B cell (primary cell): ENCODE results near the gene GMIP. TPM values are rescaled to one million over a fixed set of nuclear protein-coding genes. Genes with fewer than 3 reads are reported as not detected.
"Not testable (repeated sequence)": the region's sequence is repeated elsewhere in the genome, so short reads cannot be mapped to it uniquely, and the experiment has no call there.

Experiments used
- ATAC-seq: fragments of 200-7000 bp; cut with Tn5 transposase; one replicate; pipeline ENCODE4 v1.10.0; 2021; ENCODE audit warnings: low read depth, mild to moderate bottlenecking, moderate number of reproducible peaks, moderate library complexity
- CTCF ChIA-PET: fragments of 350-600 bp; sonication (Branson Sonifier 250); formaldehyde crosslinking; loops from one replicate; lab custom pipeline; 2021; ENCODE audit warnings: antibody characterized with exemption, inconsistent platforms; lab: Charles Lee
- POLR2A ChIA-PET: fragments of 350-600 bp; sonication (Branson Sonifier 250); formaldehyde crosslinking; loops from one replicate; lab custom pipeline; 2021; ENCODE audit warnings: antibody characterized with exemption; lab: Charles Lee
- DNase-seq: peaks from one replicate; pipeline ENCODE4 v3.0.0; 2013
- H2AFZ ChIP-seq: 2 replicates; pipeline ENCODE4 v1.6.1; 2012; ENCODE audit warnings: mild to moderate bottlenecking, low read depth, low read length; ENCODE audit not compliant: insufficient read depth, poor library complexity, severe bottlenecking
- H3K27ac ChIP-seq, 2 donors: 1 replicate in 1 of 2; 2 replicates in 1 of 2; pipeline ENCODE4 v1.5.1; 2012 to 2013; ENCODE audit warnings: low read length in 2 of 2, mild to moderate bottlenecking in 2 of 2, moderate library complexity in 1 of 2
- H3K27me3 ChIP-seq, 4 experiments: fragments of 200-600 bp in 1 of 4; sonication (generic) in 1 of 4; replicated peaks in 1 of 4; 1 replicate in 2 of 4; 2 replicates in 2 of 4; pipeline versions ENCODE4 v1.6.1 to v1.7.0; 2013 to 2016; ENCODE audit warnings: low read length in 3 of 4, mild to moderate bottlenecking in 2 of 4, mixed read lengths in 1 of 4, moderate library complexity in 1 of 4; ENCODE audit not compliant: insufficient read depth in 4 of 4, control insufficient read depth in 3 of 4; ENCODE audit errors: control extremely low read depth in 1 of 4
- H3K36me3 ChIP-seq, 2 experiments: replicated peaks in 1 of 2; 1 replicate in 1 of 2; 2 replicates in 1 of 2; pipeline versions ENCODE4 v1.6.1 to v1.7.1; 2013; ENCODE audit warnings: low read length in 1 of 2; ENCODE audit not compliant: insufficient read depth in 2 of 2, control insufficient read depth in 1 of 2; ENCODE audit errors: control extremely low read depth in 1 of 2, extremely low read depth in 1 of 2
- H3K4me1 ChIP-seq, 2 donors: fragments of 200-600 bp in 1 of 2; sonication (generic) in 1 of 2; 1 replicate in 1 of 2; 2 replicates in 1 of 2; pipeline versions ENCODE4 v1.5.1 to v1.6.1; 2013 to 2017; ENCODE audit warnings: low read length in 2 of 2; ENCODE audit not compliant: control insufficient read depth in 2 of 2, insufficient read depth in 2 of 2
- H3K4me2 ChIP-seq: replicated peaks from 2 replicates; pipeline ENCODE3; 2012; ENCODE audit warnings: mild to moderate bottlenecking, low read depth, low read length; ENCODE audit not compliant: poor library complexity, severe bottlenecking
- H3K4me3 ChIP-seq, 5 experiments: fragments of 200-600 bp in 1 of 5; sonication (generic) in 1 of 5; 1 replicate in 3 of 5; 2 replicates in 2 of 5; pipeline versions ENCODE4 v1.5.1 to v1.7.0; 2011 to 2016; ENCODE audit warnings: low read length in 4 of 5, mild to moderate bottlenecking in 4 of 5, low read depth in 2 of 5, control low read depth in 1 of 5, moderate library complexity in 1 of 5; ENCODE audit not compliant: insufficient read depth in 1 of 5; ENCODE audit errors: control extremely low read depth in 1 of 5, extremely low read depth in 1 of 5
- H3K79me2 ChIP-seq: fragments of 200-600 bp; sonication (generic); one replicate; pipeline ENCODE4 v1.6.0; 2016; ENCODE audit warnings: low read length; ENCODE audit not compliant: control insufficient read depth, insufficient read depth
- H3K9ac ChIP-seq: fragments of 200-600 bp; sonication (generic); 2 replicates; pipeline ENCODE4 v1.6.1; 2017; ENCODE audit warnings: mild to moderate bottlenecking, low read length, moderate library complexity
- H3K9me3 ChIP-seq, 3 donors: one replicate each; pipeline versions ENCODE4 v1.6.1 to v1.7.1; 2013; ENCODE audit warnings: low read length in 2 of 3; ENCODE audit not compliant: control insufficient read depth in 2 of 3, insufficient read depth in 1 of 3; ENCODE audit errors: control extremely low read depth in 1 of 3
- H4K20me1 ChIP-seq: 2 replicates; pipeline ENCODE4 v1.6.0; 2012; ENCODE audit warnings: mild to moderate bottlenecking, low read length; ENCODE audit not compliant: insufficient read depth, control insufficient read depth, poor library complexity, severe bottlenecking
- H3K27ac Mint-ChIP-seq: one replicate; pipeline ENCODE4 v1.8.0; 2021; ENCODE audit warnings: mixed read lengths
- H3K27me3 Mint-ChIP-seq: one replicate; pipeline ENCODE4 v1.8.0; 2021; ENCODE audit warnings: mixed read lengths
- H3K4me1 Mint-ChIP-seq: one replicate; pipeline ENCODE4 v1.8.0; 2021; ENCODE audit warnings: mixed read lengths
- H3K4me3 Mint-ChIP-seq: one replicate; pipeline ENCODE4 v1.8.0; 2021; ENCODE audit warnings: mixed read lengths
- H3K9me3 Mint-ChIP-seq: one replicate; pipeline ENCODE4 v1.8.0; 2022; ENCODE audit warnings: mixed read lengths; ENCODE audit not compliant: insufficient read depth
- CTCF ChIP-seq: fragments of 200-600 bp; IDR thresholded peaks from one replicate; pipeline ENCODE4 v1.8.0; 2022; ENCODE audit warnings: antibody characterized with exemption, mild to moderate bottlenecking
- EZH2 ChIP-seq: IDR thresholded peaks from 2 replicates; pipeline ENCODE4 v1.6.1; 2012; ENCODE audit warnings: borderline replicate concordance, low read depth, mild to moderate bottlenecking, moderate library complexity, low read length; ENCODE audit not compliant: insufficient read depth, poor library complexity, severe bottlenecking
- WGBS: methylation state at CpG from one replicate; pipeline ENCODE4 v1.1.5; 2013; ENCODE audit warnings: missing lambda C conversion rate; ENCODE audit not compliant: insufficient coverage; 5-methylcytosine and 5-hydroxymethylcytosine counted together
- intact Hi-C: fragments of 100-400 bp; cut with micrococcal nuclease; formaldehyde crosslinking; loops from one replicate; pipeline ENCODE4 v1.10.0; 2022
- polyA plus RNA-seq: library from polyadenylated mRNA; depleted of rRNA; stranded (reverse); fragments of >200 nt; gene quantifications from 2 replicates; pipeline ENCODE4 v1.2.3, GENCODE V29; 2012
- total RNA-seq, 2 donors: library from RNA; stranded (reverse); fragments of 120-200 nt in 1 of 2; gene quantifications; 1 replicate in 1 of 2; 2 replicates in 1 of 2; pipeline versions ENCODE4 v1.2.3 to v1.2.4, GENCODE V29; 2013 to 2022

Gene GMIP
- total and polyA plus RNA-seq, 2 donors (not counting 1 experiment from before 2014, with no cell fraction given): 57.0 to 112 TPM

DNA sequence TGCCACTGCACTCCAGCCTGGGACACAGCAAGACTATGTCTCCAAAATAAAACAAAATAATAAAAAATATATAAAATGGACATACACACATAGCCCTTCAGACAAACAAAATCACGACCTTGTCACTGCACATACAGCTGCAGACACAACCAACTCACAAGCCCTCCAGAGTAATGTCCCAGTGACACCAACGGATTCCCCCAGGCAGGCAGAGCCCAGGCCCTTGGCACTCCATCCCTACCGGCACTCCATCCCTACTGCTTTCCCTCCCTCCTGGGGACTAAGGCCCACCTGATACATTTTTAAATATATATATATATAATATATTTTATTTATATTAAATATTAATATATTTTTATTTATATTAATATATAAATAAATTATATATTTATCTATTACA, 43.6 kb upstream of the GMIP start:
- Histone ChIP-seq H3K36me3 (peaks cover 1 to 2% of the 10 kb centered on the region in 2 experiments), H3K4me1 (no peaks in the 10 kb centered on the region), H3K4me2 (no peak overlapping the region), H3K27me3 (no peaks in the 10 kb centered on the region), H2AFZ (no peak overlapping the region), H3K4me3 (no peak overlapping the region), H3K27ac (no peak overlapping the region), H4K20me1 (no peaks in the 10 kb centered on the region), H3K9ac (no peak overlapping the region), H3K9me3 (peaks cover 2 to 49% (median 2%) of the 10 kb centered on the region in 3 donors), H3K79me2 (peaks cover 3% of the 10 kb centered on the region)
- H3K27me3 Mint-ChIP-seq: no peaks in the 10 kb centered on the region
- ChIA-PET CTCF (no interaction called here), POLR2A (no interaction called here)
- DNase-seq (no peak), ATAC-seq (no peak)
- no peaks in the 10 kb centered on the region for H3K4me1 Mint-ChIP-seq
- no peak overlapping the region for H3K27ac Mint-ChIP-seq
- peaks cover 3% of the 10 kb centered on the region for H3K9me3 Mint-ChIP-seq
- TF ChIP-seq EZH2 (no peak), CTCF (no peak)
- no peak overlapping the region for H3K4me3 Mint-ChIP-seq
- 100% methylated on average over 2 of the region's 3 CpGs for WGBS
- intact Hi-C loops: no loop called here

GRCh38 chr19:19686580-19686979, 43.1 kb upstream of the GMIP start:
- no peak overlapping the region for H3K4me3 Mint-ChIP-seq
- H3K27me3 Mint-ChIP-seq: no peaks in the 10 kb centered on the region
- Histone ChIP-seq H4K20me1 (no peaks in the 10 kb centered on the region), H3K27me3 (no peaks in the 10 kb centered on the region), H3K4me1 (no peaks in the 10 kb centered on the region), H3K4me2 (no peak overlapping the region), H3K79me2 (peaks cover 3% of the 10 kb centered on the region), H2AFZ (no peak overlapping the region), H3K36me3 (peaks cover 1 to 2% of the 10 kb centered on the region in 2 experiments), H3K9ac (no peak overlapping the region), H3K9me3 (peaks cover 2 to 51% (median 2%) of the 10 kb centered on the region in 3 donors), H3K27ac (no peak overlapping the region), H3K4me3 (no peak overlapping the region)
- no peaks in the 10 kb centered on the region for H3K4me1 Mint-ChIP-seq
- intact Hi-C loops: no loop called here
- DNase-seq (no peak), ATAC-seq (no peak)
- H3K9me3 Mint-ChIP-seq: peaks cover 3% of the 10 kb centered on the region
- WGBS: 96% methylated on average over 6 of the region's 6 CpGs
- TF ChIP-seq EZH2: no peak
- no peak for TF ChIP-seq CTCF
- POLR2A ChIA-PET: no interaction called here
- CTCF ChIA-PET: no interaction called here
- peak overlapping the region; percentile 42 for H3K27ac Mint-ChIP-seq

DNA sequence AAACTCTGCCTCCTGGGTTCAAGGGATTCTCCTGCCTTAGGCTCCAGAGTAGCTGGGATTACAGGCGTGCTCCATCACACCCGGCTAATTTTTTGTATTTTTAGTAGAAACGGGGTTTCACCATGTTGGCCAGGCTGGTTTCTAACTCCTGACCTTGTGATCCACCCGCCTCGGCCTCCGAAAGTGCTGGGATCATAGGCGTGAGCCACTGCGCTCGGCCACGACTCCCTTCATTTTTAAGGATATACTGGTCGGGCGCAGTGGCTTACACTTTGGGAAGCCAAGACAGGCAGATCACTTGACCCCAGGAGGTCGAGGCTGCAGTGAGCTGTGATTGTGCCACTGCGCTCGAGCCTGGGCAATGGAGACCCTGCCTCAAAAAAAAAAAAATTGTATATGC, 42.7 kb upstream of the GMIP start:
- H4K20me1 ChIP-seq, CTCF ChIA-PET, H3K36me3 ChIP-seq, H3K4me1 Mint-ChIP-seq, H3K4me3 ChIP-seq, H3K27ac ChIP-seq, H3K4me2 ChIP-seq, intact Hi-C loops, H3K9me3 Mint-ChIP-seq, ATAC-seq, POLR2A ChIA-PET, H3K79me2 ChIP-seq, H3K27me3 ChIP-seq, H3K27me3 Mint-ChIP-seq, H3K4me1 ChIP-seq, H2AFZ ChIP-seq, DNase-seq, H3K9ac ChIP-seq, H3K4me3 Mint-ChIP-seq, H3K27ac Mint-ChIP-seq: not testable (repeated sequence)
- H3K9me3 ChIP-seq: peaks cover 2 to 55% (median 5%) of the 10 kb centered on the region in 3 donors
- WGBS: 98% methylated on average over 12 of the region's 15 CpGs
